NCI-H748 (cell line): ENCODE measurements around the gene CCNI2.

Experiments
- DNase-seq: peaks from one replicate; lab custom pipeline; 2025; ENCODE audit not compliant: unreplicated experiment; lab: John Stamatoyannopoulos, UW

CCNI2 gene

GRCh38 chr5:132749506-132749905, 2.3 kb downstream of the CCNI2 start:
- no peak for DNase-seq

- no peak for DNase-seq
Measured at GRCh38 chr5:132750471-132751230, 3.4 kb downstream of the CCNI2 start.

- DNase-seq, result no peak
Measured at GRCh38 chr5:132751444-132751843, 4.2 kb downstream of the CCNI2 start.

GRCh38 chr5:132751971-132752580, 4.8 kb downstream of the CCNI2 start:
- DNase-seq, result no peak

- no peak for DNase-seq
Measured at GRCh38 chr5:132752581-132753125, 5.4 kb downstream of the CCNI2 start.

- DNase-seq, result peak; percentile 13
Measured at GRCh38 chr5:132753135-132753987, 6.1 kb downstream of the CCNI2 start.

DNA sequence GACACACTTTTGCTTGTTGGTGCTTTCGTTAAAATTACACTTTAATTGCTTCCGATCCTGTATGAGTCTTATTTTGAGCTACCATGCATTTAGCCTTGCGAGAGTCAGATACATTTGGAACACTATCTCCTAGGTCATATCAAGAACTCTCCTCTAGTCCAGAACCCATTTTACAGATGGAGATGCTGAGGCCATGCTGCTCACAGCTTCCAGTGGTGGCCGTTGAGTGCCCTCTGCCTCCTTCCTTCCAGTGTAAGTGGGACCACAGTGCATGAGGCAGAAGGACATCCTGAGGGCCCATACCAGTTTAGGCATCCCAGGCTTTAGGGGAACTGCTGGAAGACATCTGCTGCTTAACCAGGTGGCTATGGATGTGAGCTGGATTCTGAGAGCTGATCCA, 6.9 kb downstream of the CCNI2 start:
- DNase-seq, result no peak

GRCh38 chr5:132754947-132755346, 7.7 kb downstream of the CCNI2 start:
- DNase-seq, result no peak

GRCh38 chr5:132756542-132756941, 9.3 kb downstream of the CCNI2 start:
- DNase-seq, result no peak

- no peak for DNase-seq
Measured at GRCh38 chr5:132758451-132758850, 11.2 kb downstream of the CCNI2 start.

DNA sequence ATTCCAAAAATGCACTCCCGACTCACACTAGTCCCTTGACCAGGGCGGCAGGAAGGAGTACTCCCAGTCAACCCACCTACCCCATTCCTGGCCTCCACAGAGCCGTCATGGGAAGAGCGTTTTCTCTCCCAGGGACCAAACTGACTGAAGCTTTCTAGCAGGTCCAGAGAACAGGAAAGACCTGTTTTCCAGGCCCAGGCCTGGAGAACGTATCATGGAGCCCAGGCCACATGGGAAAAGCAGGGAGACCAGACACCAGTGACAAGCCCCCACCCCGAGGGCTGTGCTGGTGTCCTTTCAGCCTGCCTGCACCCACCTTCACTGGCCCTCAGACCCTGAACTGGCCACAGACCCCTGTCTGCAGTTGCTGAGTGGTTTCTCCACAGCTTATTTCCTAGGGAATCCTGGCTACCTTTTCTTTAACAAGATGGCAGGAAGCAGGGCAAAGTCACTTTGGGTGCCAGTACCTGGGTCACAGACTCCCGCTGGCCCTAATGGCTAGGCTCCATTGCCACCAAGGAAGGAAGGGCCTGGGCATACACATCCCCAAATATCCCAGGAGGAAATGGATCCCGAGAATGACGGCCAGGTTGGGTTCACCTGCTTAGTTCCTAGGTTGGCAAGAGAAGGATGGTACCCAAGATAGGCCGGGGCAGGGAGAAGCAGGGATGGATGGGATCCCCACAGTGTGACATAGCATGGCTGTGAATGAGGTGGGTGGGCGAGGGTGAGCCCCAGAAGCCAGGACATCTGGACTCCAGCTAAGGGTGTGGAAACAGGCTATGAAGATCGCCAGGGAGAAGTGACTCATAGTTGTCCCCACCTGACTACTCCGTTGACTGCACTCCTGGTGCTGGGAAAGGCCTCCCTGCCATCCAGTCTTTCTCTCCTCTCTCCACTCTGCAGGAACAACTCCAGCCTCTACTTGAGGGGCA, 12.2 kb downstream of the CCNI2 start:
- peak; percentile 6 for DNase-seq

GRCh38 chr5:132760049-132760420, 12.8 kb downstream of the CCNI2 start:
- DNase-seq, result no peak

- no peak for DNase-seq
Measured at GRCh38 chr5:132760601-132761317, 13.5 kb downstream of the CCNI2 start.

GRCh38 chr5:132761321-132762240, 14.4 kb downstream of the CCNI2 start:
- DNase-seq, result no peak

DNA sequence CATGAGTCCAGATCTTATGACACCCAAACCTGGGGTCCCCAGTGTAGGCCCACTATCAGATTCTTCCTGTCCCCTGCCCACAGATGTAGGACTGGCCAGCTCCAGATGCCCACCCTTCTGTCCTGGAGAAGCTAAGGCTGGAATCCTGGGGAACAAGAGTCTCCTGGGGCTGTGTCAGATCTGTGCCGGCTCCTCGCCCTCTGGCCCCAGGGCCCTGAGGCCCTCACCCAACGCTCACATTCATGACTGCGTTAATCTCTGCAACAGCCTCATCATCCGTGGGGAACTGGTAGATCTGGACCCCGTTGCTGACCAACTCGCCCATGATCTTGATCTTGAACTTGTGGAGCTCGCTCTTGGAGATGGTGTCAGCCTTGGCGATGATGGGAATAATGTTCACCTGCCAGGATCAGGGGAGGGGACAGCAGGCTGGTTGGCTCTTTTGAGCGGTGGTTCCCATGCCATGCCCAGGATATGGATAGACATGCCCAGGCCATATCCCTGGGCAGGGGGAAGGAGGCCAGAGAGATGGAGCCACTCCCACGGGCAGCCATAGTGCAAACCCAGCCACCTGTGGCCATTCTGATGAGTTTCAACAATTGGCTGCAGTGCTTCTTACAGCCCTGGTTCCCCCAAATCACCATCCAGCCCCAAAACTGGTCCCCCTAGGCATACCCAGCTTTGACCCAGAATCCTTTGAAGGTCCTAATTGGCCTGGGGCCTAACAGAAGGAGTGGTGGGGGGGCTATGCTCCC, 15.2 kb downstream of the CCNI2 start:
- no peak for DNase-seq

DNA sequence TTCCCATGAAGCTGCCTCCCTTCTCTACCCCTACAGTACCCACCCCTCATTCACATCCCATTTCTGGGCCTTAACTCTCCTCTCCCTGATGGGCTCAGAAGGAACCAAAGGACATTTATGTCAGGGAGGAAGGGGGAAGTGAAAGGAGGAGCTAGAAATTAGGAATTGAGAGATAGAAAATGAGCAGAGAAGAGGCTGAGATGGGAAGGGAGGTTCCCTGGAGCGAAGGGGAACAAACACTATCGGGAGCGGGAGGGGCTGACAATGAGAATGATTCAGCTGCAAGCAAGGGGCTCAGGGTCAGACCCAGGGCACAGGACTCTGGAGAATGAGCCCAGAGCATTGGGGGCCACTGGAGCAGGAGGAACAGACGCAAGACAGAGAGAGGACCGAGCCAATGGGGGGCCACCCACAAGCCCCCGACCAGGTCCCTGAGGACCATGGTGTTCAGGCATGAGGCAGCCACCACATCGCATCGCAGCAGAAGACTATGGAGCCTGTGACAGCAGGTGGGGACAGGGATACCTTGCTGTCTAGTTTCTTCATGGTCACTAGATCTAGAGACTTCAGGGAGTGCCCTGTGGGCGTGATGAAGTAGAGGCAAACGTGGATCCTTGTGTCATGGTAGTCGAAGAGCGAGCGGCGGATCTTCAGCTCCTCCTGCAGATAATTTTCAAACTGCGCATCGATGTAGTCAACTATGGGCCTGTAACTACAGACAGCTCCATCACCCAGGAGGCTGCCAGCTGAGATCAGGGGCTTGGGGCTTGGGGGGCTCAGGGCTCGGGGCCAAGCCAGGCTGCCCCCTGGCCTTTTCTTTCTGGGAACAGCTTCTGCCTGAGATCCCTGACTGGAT, 16.2 kb downstream of the CCNI2 start:
- no peak for DNase-seq

DNA sequence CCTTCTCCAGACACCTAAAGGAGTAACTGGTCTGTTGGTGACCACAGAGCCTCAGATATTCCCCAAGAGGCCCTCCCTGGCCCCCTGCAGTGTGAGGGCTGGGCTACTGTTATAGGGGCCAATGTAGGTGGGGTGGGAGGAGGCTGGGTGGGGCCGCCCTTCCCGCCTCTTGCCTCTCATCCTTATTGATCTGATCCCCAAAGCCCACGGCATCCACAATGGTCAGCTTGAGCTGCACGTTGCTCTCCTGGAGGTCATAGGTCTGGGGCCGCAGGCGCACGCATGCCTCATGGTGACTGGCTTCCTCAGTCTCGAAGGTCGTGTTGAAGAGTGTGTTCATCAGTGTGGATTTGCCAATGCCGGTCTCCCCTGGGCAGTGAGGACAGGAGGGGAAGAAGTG, 16.8 kb downstream of the CCNI2 start:
- no peak for DNase-seq
